Testis (tissue), 3 donors: ENCODE results near the gene RESF1. TPM values are rescaled to one million over a fixed set of nuclear protein-coding genes. Genes with fewer than 3 reads are reported as not detected.

Experiments used
- DNase-seq: peaks from one replicate; pipeline ENCODE4 v3.0.0-alpha.2; 2019
- H3K27ac ChIP-seq, 2 donors: fragments of 200-600 bp; sonication (generic); one replicate each; pipeline ENCODE4 v1.5.1; 2019
- H3K27me3 ChIP-seq: fragments of 200-600 bp; sonication (generic); one replicate; pipeline ENCODE4 v1.5.1; 2019
- H3K36me3 ChIP-seq: fragments of 200-600 bp; sonication (generic); one replicate; pipeline ENCODE4 v1.5.1; 2017; ENCODE audit warnings: low read depth; ENCODE audit errors: missing control alignments
- H3K4me1 ChIP-seq: fragments of 200-600 bp; sonication (generic); one replicate; pipeline ENCODE4 v1.5.1; 2019
- H3K4me3 ChIP-seq, 2 donors: fragments of 200-600 bp; sonication (generic); one replicate each; pipeline ENCODE4 v1.5.1; 2017 to 2019
- H3K9me3 ChIP-seq: fragments of 200-600 bp; sonication (generic); one replicate; pipeline ENCODE4 v1.5.1; 2017
- CTCF ChIP-seq, 3 experiments: fragments of 450-650 bp in 2 of 3; fragments of 200-600 bp in 1 of 3; sonication (generic) in 1 of 3; IDR thresholded peaks; one replicate each; pipeline ENCODE4 v1.5.1; 2016 to 2019; ENCODE audit warnings: antibody characterized with exemption in 3 of 3, mild to moderate bottlenecking in 2 of 3, moderate library complexity in 1 of 3
- POLR2A ChIP-seq: fragments of 450-650 bp; IDR thresholded peaks from one replicate; pipeline ENCODE4 v1.6.1; 2017; ENCODE audit warnings: antibody characterized with exemption, mild to moderate bottlenecking, moderate library complexity
- WGBS, 2 donors: methylation state at CpG; one replicate each; pipeline ENCODE4 v1.1.5; 2018; 5-methylcytosine and 5-hydroxymethylcytosine counted together
- intact Hi-C: fragments of 100-400 bp; cut with DNase I; formaldehyde crosslinking; loops from one replicate; pipeline ENCODE4 v1.15.1; 2023; ENCODE audit warnings: low total_unique reads
- polyA plus RNA-seq: library from polyadenylated mRNA; stranded (reverse); fragments of 350-450 nt; fragmentation: Illumina TruSeq; extraction: RNeasy Lipid Tissue Mini Kit (QIAGEN cat#74804); gene quantifications from one replicate; pipeline ENCODE4 v1.2.3, GENCODE V29; 2014; ENCODE audit warnings: low read depth, low replicate concordance; ENCODE audit not compliant: insufficient read depth
- total RNA-seq, 2 donors: library from RNA; depleted of rRNA; stranded (reverse); fragments of >200 nt; gene quantifications; one replicate each; pipeline ENCODE4 v1.2.3, GENCODE V29; 2016

RESF1 gene
- total and polyA plus RNA-seq, 3 donors from 2014 or later, result 13.7 to 101 (median 96.1) TPM

- no peak for DNase-seq
- no peaks in the 10 kb centered on the region for H3K9me3 ChIP-seq
- no peaks in the 10 kb centered on the region for H3K27me3 ChIP-seq
- H3K4me1 ChIP-seq, result no peaks in the 10 kb centered on the region
- H3K36me3 ChIP-seq, result no peaks in the 10 kb centered on the region
- intact Hi-C loops, result no loop called here
- 92 to 93% methylated on average over 2 of the region's 2 CpGs for WGBS, 2 donors
- no peak for TF ChIP-seq POLR2A
- TF ChIP-seq CTCF (IDR thresholded peaks at IDR 0.05), result no peak
- H3K4me3 ChIP-seq, result no peak overlapping the region
- H3K27ac ChIP-seq, result no peak overlapping the region
Observed at GRCh38 chr12:31923063-31923412, 36.2 kb upstream of the RESF1 start.

GRCh38 chr12:31928246-31929026 is 30.8 kb upstream of the RESF1 start:
- WGBS, 2 donors, result 78 to 86% methylated on average over 8 of the region's 8 CpGs
- no peak for DNase-seq
- Histone ChIP-seq H3K9me3 (no peaks in the 10 kb centered on the region), H3K36me3 (no peaks in the 10 kb centered on the region), H3K27ac (no peak overlapping the region), H3K27me3 (no peaks in the 10 kb centered on the region), H3K4me3 (no peak overlapping the region), H3K4me1 (no peaks in the 10 kb centered on the region)
- intact Hi-C loops, result no loop called here
- TF ChIP-seq CTCF (IDR thresholded peaks at IDR 0.05), result no peak
- TF ChIP-seq POLR2A, result no peak

- intact Hi-C loops, result no loop called here
- Histone ChIP-seq H3K4me3 (no peak overlapping the region), H3K4me1 (no peaks in the 10 kb centered on the region), H3K36me3 (no peaks in the 10 kb centered on the region), H3K27ac (no peak overlapping the region), H3K27me3 (no peaks in the 10 kb centered on the region), H3K9me3 (no peaks in the 10 kb centered on the region)
- WGBS, 2 donors, result 82 to 95% methylated on average over 5 of the region's 5 CpGs
- no peak for DNase-seq
- TF ChIP-seq CTCF (IDR thresholded peaks at IDR 0.05) (no peak), POLR2A (no peak)
Observed at GRCh38 chr12:31929027-31929526, 30.1 kb upstream of the RESF1 start.

GRCh38 chr12:31931796-31932715 is 27.2 kb upstream of the RESF1 start:
- Histone ChIP-seq H3K27ac (no peak overlapping the region), H3K4me3 (no peak overlapping the region), H3K27me3 (no peaks in the 10 kb centered on the region), H3K4me1 (no peaks in the 10 kb centered on the region), H3K9me3 (no peaks in the 10 kb centered on the region), H3K36me3 (no peaks in the 10 kb centered on the region)
- no peak for DNase-seq
- 80 to 81% methylated on average over 7 of the region's 7 CpGs for WGBS, 2 donors
- TF ChIP-seq POLR2A, result no peak
- TF ChIP-seq CTCF (IDR thresholded peaks at IDR 0.05), result no peak
- intact Hi-C loops, result no loop called here
